ENCODE measurements around the gene APLNR.

The APLNR gene

GRCh38 chr11:57228600-57228999 is 8.4 kb downstream of the APLNR start:
- TF ChIP-seq CTCF (IDR thresholded peaks at IDR 0.05; ENCODE audit: low read depth, low read length), result no peak
- H3K4me3 ChIP-seq (ENCODE audit: low read depth, low read length), result no peak overlapping the region

GRCh38 chr11:57224537-57224936 is 12.5 kb downstream of the APLNR start:
- no peak for TF ChIP-seq CTCF (IDR thresholded peaks at IDR 0.05; ENCODE audit: low read depth, low read length)

GRCh38 chr11:57224128-57224527 is 12.9 kb downstream of the APLNR start:
- no peak overlapping the region for H3K4me3 ChIP-seq (ENCODE audit: low read depth, low read length)
- TF ChIP-seq CTCF (IDR thresholded peaks at IDR 0.05; ENCODE audit: low read depth, low read length), result no peak

More at GRCh38 chr11:57224537-57224936, 12.5 kb downstream of the APLNR start:
- no peak overlapping the region for H3K4me3 ChIP-seq (ENCODE audit: low read depth, low read length)

GRCh38 chr11:57223601-57224000 is 13.4 kb downstream of the APLNR start:
- H3K4me3 ChIP-seq (ENCODE audit: low read depth, low read length), result no peak overlapping the region
- TF ChIP-seq CTCF (IDR thresholded peaks at IDR 0.05; ENCODE audit: low read depth, low read length), result no peak

- H3K4me3 ChIP-seq (ENCODE audit: low read depth, low read length), result no peak overlapping the region
- no peak for TF ChIP-seq CTCF (IDR thresholded peaks at IDR 0.05; ENCODE audit: low read depth, low read length)
These were observed 14.8 kb downstream of the APLNR start for GRCh38 chr11:57222239-57222638.

GRCh38 chr11:57219021-57219627 is 17.9 kb downstream of the APLNR start:
- H3K4me3 ChIP-seq (ENCODE audit: low read depth, low read length), result no peak overlapping the region
- TF ChIP-seq CTCF (IDR thresholded peaks at IDR 0.05; ENCODE audit: low read depth, low read length), result no peak

- H3K4me3 ChIP-seq (ENCODE audit: low read depth, low read length), result no peak overlapping the region
- no peak for TF ChIP-seq CTCF (IDR thresholded peaks at IDR 0.05; ENCODE audit: low read depth, low read length)
These were observed 20.0 kb downstream of the APLNR start for GRCh38 chr11:57217053-57217452.

Data from WI38 (cell line).